Measurements from ENCODE around the gene ZNF283. TPM values are rescaled to one million over a fixed set of nuclear protein-coding genes. Genes with fewer than 3 reads are reported as not detected.

ZNF283 gene
- total and polyA plus RNA-seq, 9 of the 15 experiments (the other 6 are each of a cell fraction or from before 2014, with no cell fraction given) = 6.0 to 19.5 (median 9.8) TPM

DNA sequence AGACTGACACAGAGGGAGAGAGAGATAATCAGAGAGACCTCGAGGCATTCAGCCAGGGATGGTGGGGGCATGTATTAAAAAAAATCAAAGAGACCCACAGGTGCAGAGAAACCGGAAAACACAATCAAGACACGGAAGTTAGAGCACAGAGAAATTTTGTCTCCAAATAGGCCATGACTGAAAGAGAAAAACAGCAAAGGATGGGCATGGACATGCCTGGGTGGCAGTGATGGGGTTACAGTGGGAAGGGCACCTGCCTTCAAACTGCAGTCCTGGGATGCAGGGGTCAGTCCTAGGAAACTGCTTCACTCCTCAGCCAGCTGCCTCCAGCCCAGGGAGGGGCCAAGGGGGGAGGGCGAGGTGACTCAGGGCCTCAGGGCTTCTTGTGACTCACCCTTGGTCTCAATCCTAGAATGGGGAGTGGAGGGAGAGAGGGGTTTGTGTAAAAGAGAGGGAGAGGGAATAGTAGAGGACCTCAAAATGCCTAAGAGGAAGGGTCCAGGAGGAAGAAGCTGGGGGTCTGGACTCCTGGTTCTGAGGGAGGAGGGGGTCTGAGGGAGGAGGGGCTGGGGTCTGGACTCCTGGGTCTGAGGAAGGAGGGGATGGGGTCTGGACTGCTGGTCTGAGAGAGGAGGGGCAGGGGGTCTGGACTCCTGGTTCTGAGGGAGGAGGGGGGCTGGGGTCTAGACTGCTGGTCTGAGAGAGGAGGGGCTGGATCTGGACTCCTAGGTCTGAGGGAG lies 42.7 kb upstream of the ZNF283 start (continued):
- TF ChIP-seq ZBTB1 (CRISPR knock-in tag; IDR thresholded peaks at IDR 0.05; ENCODE audit: borderline replicate concordance, low read depth) (no peak), RCOR1 (IDR thresholded peaks at IDR 0.05; ENCODE audit: borderline replicate concordance in 1 of 2, low read depth in 2 of 2, low read length in 2 of 2) (peak in 1 of 2 experiments; percentile 80; a peak in 2 of 4 replicates), CBFA2T3 (IDR thresholded peaks at IDR 0.05) (peak; percentile 58), SMARCB1 (IDR thresholded peaks at IDR 0.05; ENCODE audit: insufficient read length, low read depth) (peak; percentile 26), NR4A1 (CRISPR knock-in tag; IDR thresholded peaks at IDR 0.05) (no peak), NR4A1 (tag; IDR thresholded peaks at IDR 0.05) (0 out of 2 replicates have a peak, but pooled peaks have one; percentile 9), SIN3B (IDR thresholded peaks at IDR 0.05; ENCODE audit: low read depth) (no peak), DPF2 (IDR thresholded peaks at IDR 0.05) (peak; percentile 97), RBM17 (IDR thresholded peaks at IDR 0.05; ENCODE audit: borderline replicate concordance, low read depth, low read length) (no peak), MAFK (IDR thresholded peaks at IDR 0.05; ENCODE audit: low read length) (peak; percentile 51; the same call in 1 of the 2 replicates), PYGO2 (tag; IDR thresholded peaks at IDR 0.05) (0 out of 2 replicates have a peak, but pooled peaks have one; percentile 16), RAD51 (IDR thresholded peaks at IDR 0.05; ENCODE audit: borderline replicate concordance, low read depth) (no peak), KLF16 (IDR thresholded peaks at IDR 0.05) (no peak), SUPT5H (IDR thresholded peaks at IDR 0.05) (no peak)
- TF ChIP-seq, protein P1, sequence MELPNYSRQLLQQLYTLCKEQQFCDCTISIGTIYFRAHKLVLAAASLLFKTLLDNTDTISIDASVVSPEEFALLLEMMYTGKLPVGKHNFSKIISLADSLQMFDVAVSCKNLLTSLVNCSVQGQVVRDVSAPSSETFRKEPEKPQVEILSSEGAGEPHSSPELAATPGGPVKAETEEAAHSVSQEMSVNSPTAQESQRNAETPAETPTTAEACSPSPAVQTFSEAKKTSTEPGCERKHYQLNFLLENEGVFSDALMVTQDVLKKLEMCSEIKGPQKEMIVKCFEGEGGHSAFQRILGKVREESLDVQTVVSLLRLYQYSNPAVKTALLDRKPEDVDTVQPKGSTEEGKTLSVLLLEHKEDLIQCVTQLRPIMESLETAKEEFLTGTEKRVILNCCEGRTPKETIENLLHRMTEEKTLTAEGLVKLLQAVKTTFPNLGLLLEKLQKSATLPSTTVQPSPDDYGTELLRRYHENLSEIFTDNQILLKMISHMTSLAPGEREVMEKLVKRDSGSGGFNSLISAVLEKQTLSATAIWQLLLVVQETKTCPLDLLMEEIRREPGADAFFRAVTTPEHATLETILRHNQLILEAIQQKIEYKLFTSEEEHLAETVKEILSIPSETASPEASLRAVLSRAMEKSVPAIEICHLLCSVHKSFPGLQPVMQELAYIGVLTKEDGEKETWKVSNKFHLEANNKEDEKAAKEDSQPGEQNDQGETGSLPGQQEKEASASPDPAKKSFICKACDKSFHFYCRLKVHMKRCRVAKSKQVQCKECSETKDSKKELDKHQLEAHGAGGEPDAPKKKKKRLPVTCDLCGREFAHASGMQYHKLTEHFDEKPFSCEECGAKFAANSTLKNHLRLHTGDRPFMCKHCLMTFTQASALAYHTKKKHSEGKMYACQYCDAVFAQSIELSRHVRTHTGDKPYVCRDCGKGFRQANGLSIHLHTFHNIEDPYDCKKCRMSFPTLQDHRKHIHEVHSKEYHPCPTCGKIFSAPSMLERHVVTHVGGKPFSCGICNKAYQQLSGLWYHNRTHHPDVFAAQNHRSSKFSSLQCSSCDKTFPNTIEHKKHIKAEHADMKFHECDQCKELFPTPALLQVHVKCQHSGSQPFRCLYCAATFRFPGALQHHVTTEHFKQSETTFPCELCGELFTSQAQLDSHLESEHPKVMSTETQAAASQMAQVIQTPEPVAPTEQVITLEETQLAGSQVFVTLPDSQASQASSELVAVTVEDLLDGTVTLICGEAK (IDR thresholded peaks at IDR 0.05) = no peak
- TF ChIP-seq, protein P1 (CRISPR knock-in tag; IDR thresholded peaks at IDR 0.05) = no peak
- TF ChIP-seq, protein P2, sequence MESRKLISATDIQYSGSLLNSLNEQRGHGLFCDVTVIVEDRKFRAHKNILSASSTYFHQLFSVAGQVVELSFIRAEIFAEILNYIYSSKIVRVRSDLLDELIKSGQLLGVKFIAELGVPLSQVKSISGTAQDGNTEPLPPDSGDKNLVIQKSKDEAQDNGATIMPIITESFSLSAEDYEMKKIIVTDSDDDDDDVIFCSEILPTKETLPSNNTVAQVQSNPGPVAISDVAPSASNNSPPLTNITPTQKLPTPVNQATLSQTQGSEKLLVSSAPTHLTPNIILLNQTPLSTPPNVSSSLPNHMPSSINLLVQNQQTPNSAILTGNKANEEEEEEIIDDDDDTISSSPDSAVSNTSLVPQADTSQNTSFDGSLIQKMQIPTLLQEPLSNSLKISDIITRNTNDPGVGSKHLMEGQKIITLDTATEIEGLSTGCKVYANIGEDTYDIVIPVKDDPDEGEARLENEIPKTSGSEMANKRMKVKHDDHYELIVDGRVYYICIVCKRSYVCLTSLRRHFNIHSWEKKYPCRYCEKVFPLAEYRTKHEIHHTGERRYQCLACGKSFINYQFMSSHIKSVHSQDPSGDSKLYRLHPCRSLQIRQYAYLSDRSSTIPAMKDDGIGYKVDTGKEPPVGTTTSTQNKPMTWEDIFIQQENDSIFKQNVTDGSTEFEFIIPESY (CRISPR knock-in tag; IDR thresholded peaks at IDR 0.05) = no peak
- TF ChIP-seq, protein P3, sequence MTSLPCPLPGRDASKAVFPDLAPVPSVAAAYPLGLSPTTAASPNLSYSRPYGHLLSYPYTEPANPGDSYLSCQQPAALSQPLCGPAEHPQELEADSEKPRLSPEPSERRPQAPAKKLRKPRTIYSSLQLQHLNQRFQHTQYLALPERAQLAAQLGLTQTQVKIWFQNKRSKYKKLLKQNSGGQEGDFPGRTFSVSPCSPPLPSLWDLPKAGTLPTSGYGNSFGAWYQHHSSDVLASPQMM (CRISPR knock-in tag; IDR thresholded peaks at IDR 0.05) = no peak

Measured in K562 (cell line).